ENCODE results near the gene NRXN3.

The NRXN3 gene

DNA sequence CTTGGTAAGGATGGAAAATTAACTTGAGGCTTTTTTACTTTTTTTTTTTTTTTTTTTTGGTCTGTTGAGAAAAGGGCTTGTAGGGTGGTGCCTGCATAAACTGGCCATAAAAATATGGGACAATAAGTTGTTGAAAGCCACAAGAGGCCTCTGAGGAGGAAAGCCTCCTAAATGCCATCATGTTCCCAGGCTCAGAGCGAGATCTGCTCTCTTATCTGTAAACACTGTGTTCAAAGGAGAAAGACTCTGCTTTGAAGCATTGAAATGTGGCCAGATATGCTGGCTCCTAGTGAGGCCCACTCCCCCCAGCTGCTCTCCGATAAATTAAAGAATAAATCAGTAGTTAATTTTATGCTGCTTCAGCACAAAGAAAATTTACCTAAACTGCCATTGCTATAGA is 1536.2 kb downstream of the NRXN3 start:
- no peak for DNase-seq

DNA sequence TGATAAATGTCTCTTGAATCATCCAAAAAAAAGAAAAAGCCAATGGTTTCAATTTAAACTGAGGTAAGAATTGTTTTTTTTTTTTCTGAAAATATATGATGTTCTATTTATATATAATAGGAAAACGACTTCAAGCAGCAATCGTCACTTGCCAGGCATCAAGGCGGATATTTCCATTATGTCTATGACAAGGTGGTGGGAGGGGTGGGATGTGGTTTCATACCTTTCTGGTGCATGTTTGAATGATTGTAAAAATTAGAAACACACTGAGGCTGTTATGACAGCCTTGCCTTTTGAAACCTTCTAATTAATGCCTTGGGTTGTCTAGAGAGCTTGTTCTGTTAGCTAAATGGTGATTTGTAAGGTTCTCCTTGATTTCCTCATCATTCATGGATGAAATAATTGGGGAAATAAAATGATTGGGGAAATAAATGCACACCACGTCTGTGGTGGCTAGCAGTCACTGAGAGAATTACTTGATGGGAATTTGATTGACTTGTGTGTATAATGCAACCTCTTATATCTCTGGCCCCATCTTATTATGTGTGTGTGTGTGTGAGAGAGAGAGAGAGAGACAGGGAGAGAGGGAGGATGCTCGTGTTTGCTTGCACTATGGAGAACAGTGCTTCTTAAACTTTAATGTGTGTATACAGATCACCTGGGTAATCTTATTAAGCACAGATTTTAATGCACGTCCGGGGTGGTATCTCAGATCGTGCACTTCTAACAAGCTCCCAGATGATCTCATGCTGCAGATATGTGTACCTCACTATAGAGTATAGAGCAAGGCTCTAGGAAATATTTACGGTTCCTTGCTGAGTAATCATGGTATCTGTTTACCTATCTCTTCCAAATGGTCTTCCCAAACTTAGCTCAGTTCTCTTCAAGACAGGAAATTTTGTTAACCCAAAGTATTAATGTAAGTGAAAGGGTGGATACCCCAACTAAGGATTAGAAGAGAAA is 1538.5 kb downstream of the NRXN3 start:
- peak in 13 of 56 donors; percentile 1 to 47 (median 14) for DNase-seq

DNA sequence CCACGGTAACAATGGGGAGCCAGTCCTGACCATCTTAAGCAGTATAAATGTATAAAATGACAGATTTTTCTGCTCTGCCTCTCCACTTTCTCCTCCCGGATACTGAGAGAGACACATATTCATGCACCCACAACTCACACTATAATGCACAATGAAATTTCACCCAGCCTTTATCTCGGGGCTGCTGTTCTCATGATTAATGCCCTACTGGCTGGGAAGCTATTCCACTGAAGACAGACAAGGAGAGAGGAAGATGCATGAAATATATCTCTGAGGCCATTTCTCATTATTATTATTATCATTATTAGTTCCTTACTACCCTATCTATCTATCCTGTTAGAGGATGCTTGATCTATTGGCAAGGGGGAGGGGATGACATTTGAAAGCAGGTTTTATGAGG is 1539.4 kb downstream of the NRXN3 start:
- DNase-seq = no peak

DNA sequence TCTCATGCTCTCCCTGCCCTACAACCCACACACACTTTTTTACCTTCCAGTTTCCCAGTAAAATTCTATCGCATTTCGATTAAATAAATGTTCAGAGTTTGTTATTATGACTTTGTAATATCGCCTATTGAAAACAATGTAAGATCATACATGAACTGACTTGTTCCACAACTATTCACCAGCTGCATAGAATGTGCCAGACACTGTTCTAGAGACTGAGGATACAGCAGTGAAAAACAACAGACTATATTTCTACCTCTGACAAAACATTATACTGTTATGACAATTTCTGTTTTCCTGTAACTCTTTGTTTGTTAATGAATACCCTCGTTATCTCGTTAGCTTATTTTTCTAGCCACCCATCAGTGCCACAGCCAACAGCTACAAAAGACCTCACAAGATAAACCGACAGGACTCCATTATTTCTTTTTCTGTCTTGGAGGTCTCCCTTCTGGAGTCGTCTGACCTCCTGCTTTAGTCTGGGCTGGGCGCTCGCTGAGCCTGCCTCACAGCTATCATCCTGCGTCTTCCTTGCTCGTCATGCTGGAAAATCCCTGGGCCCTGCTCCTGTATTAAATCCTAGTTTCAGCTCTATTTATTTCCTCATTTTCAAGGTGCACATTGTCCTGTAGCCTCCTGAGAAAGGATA is 1542.3 kb downstream of the NRXN3 start:
- no peak for DNase-seq

DNA sequence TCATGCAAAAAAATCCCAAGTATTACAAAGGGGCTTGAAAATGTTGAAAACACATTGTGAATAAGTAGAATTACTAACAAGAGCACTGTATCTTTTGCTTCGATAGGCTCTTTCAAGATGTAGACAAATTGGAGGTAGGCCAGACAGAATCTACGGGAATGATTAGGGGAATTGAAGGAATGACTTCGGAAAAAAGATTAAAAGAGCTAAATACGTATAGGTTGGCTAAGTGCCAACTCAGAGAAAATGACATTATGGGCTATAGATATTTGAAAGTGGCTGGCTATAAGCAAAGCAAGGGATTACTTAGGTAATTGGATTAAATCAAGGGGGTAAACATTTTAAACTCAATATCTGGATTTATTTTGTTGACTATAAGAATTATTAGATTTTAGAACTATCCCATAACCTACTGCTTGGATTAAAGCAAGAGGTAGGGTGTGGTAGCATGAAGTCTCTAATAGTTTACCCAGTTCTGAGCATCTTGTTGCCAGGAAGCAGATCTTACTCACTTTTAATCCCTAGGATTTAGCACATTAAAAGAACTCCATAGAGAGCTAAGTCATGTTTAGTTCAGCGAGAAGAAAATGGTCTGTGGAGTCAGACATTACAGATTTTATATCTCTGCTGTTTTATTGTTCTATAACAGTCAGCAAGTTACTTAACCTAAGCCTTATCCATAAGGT is 1551.4 kb downstream of the NRXN3 start:
- DNase-seq = no peak

DNA sequence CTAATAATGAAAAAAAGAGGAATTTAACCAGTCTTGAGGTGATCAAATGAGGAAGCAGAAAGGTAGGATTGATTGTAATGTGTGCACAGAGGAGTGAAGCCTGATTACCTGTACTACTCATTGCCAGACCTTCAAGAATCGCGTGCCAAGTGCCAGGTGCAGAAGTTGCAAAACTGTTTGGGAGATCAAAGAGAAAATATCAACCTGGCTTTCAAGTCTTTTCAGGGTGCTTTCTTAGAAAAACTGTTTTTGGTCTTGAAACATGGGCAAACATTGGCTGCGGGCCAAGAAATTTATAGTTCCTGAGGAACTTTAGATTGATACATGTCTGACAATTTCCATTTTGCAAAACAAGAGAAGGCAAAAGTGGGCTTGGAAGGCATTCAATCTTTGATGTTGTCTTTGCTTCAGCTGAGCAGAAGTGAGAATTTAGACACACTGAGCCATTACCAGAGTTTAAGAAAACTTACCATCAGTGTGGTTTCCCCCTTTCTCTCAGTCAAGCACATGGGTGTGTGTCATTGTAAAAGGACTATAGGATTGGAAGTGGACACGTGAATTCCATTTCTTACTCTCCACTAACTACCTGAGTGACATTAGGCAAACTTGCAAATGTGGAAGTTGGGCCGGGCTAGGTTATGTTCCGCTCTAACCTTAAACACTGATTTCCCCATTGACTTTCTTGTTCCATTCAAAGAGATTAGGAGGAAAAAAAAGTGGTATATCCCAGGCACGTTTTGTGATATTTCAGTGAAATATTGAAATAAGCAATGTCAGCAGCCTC is 1555.0 kb downstream of the NRXN3 start:
- DNase-seq = no peak

DNA sequence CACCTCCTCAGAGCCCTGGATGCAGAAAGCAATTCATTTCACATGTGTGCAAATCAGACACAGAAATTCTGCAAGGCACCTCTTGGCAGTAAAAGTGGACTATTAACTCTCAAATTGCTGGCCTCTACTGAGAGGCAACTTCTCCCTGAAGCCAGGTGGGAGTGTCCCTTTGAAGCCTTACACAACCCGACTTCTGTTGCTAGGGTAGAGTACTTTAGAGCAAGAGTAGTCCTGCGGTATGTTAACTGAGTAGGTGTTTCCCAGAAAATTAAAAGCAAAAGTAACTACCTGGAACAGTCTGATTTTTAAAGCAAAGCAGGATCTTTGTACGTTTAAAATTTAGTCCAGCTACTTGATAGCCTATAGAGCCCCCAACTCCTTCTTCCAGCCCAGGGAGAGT is 1557.7 kb downstream of the NRXN3 start:
- DNase-seq = no peak

DNA sequence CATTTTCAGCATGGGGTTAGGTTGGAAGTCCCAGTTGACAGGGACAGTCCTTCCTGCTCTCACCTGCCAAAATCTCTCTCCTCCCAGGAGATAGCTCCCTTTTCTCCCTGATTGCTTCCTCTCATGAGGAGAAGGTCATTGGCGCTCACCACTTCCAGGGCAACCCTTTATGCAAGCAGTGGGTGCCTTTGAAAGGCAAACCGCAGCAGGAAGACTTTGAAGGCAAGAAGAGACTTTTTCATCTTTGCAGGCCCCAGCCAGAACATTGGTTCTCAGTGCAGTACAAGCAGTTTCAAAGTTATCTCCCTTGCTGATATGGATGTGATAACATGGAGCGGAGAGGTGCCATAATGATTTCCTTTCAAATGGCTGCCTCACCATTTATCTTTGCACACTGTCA is 1558.2 kb downstream of the NRXN3 start:
- DNase-seq = no peak

DNA sequence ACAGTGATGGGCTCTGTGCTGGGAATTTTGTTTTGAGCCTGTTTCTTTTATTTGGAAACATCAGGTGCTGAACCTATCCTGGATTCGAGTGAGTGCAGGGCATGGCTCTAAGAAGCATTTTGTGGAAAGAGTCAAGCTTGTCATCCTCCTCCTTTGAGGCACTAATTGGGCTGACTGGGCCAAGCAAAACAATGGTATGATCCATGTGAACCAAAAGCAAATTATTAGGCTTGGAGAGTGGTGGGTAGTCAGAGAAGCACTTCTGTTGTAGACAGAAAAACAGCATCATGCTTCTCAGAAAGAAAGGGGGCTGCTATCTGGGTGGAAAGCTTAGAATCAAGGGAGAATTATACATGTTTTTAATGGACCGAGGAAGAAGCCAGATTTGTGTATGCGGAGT is 1559.6 kb downstream of the NRXN3 start:
- DNase-seq = no peak

DNA sequence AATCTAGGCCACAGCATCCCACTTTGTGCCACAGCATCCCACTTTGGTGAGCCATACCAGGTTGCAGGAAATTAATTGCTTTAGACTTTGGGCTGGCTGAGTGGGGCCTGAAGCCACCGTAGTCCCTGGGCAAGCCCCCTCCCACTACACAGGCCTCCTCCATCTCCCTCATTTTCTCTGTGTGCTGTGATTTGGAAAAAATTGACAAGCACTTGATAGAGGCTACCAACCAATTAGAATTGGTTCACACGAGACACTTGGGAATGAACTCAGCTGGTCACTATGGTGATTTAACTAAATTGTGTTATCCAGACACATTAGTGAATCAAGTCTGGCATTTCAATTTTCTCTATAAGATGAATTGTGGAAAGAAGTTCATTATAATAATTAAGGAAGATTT is 1560.0 kb downstream of the NRXN3 start:
- no peak for DNase-seq

DNA sequence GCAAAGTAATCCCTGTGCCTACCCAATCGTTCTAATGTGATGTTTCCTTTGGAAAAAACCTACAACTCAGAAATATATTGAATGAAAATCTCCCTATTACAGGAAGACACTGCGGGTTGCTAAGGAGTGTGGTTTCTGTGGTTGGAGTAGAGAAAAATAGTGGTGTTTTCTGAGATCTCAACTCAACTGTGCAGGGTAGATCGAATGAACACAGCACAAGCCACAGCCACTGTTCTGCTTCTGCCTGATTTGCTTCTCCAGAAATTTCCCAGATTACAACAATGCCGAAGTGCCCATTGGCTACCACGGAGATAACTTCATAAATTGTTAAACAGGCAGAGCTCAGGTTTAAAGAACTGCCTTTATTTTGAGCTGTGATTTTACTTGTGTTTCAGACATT is 1560.8 kb downstream of the NRXN3 start:
- DNase-seq = no peak

DNA sequence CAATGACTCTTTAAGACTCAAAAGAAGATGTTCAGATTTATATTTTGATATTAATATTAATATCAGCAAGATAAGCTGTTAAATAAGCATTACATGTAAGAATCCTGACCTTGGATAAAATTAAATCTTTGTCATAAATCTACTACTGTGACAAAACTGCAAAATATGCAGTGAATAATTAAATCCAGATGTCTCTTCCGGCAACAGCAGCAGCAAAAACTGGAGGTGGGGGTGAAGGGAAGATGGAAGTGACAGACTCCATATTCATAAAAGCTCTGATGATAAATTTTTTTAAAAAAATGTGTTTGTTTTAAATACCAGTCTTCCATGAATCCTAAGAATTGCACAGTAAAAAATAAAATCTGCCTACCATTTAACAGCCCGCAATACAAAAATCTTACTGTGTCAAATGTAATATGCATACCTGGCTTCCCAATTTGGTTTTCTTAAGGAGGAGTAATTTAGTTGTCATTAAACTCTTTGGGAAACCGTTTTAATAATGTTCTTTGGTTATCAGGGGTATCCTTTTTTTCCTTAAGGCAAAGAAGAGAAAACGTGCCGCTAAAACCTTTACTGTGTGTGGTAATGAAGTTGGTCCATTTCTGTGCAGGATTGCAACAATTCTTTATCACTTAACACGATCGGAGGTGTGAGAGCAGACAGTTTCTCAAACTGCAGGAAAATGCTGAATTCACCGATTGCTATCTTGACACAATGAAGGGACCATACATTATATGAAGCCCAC is 1562.9 kb downstream of the NRXN3 start:
- DNase-seq = no peak

DNA sequence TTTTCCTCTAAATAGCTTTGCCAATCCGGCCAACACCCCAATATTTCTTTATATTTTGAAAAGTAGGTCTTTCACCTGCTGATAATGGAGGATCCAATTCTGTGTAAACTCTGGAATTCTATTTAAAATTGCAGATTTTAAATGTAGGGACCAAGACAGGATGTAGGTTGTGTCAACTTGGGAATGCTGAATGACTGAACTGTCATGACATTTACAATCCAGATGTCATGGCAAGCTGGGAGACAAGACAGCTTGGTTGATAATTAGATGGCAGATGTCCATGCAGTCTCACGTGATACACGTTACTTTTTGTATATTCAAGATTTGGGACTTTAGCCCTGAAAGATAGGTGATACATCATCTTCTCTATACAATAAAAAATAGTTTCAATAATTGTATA is 1564.0 kb downstream of the NRXN3 start:
- DNase-seq = no peak

DNA sequence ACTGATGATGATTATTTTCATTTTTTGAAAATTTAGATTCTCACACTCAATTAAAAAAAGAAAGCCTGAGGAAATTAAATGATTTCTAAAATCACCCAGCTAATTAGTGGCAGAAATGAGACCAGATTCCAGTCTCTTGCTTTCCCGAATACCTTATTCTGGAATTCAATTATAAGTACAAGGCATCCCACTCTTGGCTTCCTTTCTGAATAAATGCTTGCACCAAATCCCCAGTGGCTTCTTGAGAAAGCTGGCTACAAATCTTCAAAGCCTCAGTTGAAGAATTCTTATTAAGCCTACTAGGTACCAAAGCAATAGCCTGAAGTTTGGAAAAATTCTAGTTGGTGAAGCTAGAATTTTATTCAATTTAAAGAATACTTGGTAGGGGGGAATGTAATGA is 1564.5 kb downstream of the NRXN3 start:
- DNase-seq = no peak

DNA sequence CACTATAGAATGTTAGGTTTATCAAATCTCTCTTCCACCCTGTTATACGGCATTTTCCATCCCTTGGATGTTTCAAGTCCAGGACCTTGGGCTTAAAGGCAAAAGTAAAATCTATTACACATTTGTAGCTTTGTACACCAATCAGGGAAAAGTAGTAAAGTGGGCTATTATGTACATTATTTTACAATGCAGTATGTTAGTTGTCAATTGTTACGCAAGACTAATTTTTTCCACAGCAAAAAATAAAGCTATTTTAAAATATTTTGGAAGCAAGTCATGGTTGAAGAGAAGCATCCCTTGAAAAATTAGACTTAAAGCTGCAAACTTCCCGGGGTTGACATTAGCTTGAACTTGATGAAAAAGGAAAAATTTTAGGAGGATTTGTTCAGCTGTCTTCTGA is 1564.9 kb downstream of the NRXN3 start:
- DNase-seq = no peak

DNA sequence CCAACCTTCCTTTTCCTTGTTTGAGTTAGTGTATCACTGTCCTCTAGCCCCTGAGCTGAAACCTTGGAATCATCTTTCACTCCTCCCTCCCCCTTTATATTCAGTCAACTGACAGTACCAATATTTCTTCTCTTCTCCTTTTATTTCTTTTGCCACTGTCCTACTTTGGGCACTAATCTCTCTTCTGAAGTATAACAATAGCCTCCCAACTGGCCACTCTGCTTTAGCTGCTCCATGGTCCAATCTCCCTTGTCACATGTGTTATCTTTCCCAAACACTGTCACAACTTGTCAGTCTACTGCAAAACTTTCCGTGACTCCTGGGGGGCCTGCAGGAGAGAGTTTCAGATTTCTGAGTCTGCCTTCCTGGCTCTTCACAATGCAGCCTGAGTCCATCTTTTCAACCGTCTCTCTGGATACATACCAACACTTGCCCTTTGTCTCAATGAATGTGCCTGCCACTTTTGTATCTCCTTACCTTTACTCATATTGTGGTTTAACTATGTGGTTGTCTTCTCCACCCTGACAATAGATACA is 1570.0 kb downstream of the NRXN3 start:
- no peak for DNase-seq

DNA sequence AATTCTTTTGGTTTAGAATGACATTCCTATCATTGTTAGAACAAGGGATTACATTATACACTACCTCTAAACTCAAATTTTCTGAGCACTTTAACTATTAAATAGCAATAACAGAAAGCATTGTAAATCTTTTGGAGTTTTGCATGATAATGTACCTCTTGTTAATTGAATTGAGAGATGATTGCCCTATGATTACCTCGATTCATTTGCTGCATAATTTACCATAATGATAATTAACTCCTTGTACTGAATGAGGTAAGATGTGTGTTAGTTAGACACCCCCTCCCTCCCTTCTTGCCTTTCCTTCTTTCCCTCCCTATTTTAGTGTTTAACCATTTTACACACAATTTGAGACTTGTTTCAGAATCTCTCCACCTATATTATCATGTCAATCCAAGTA is 1572.0 kb downstream of the NRXN3 start:
- no peak for DNase-seq

DNA sequence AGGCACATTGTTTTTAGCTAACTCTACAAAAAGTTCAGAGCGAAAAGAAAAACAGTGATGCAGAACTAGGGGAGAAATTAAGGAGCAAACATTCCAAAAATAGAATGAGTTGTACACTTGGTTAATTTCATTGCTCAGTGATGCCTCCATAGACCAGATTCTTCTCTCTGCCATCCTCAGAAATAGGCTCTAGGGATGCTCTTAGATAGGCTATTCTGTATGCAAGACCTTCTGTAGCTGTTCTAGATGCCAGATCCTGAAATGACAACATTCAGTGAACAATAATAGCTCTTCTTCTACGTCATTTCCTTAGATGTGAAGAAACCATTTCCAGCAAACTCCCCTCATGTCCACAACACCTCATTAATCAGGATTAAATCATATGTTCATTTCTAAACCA is 1574.9 kb downstream of the NRXN3 start:
- DNase-seq = no peak

DNA sequence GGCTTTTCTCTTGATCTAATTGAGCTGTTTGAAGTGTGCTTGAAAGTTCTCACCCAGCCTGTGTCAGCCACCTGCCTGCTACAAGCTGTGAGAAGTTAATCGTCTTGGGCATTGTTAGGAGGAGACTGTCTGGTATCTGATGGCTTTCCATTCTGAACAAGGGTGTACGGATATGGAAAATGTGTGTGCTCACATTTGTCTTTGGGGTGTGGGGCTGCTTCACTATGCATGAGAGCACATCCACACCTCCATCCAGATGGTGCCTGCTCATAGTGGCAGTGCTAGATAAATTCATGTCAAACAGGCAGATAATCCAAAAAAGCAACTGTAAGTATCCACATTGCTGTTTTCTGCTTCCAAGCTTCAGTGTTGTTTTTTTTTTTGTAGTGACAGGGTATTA is 1578.9 kb downstream of the NRXN3 start:
- DNase-seq = no peak

DNA sequence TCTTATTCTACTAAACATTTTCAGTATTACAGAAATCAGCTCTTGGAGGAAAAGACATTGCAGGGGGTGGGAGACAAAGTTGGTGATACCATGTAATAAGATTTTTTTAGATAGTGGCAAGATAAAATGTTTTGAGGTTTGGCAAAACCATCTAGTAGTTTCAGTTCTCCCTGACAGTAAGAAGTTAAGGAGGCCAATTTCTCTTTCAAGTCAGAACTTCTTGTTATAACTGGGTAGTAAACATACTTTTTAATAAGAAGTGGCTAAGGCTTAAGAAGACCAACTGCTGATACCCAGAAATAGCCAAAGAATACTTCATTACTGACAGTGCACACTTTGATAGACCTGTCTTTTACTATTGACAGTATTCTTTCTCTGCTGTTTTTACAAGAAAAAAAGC is 1588.8 kb downstream of the NRXN3 start:
- no peak for DNase-seq

DNA sequence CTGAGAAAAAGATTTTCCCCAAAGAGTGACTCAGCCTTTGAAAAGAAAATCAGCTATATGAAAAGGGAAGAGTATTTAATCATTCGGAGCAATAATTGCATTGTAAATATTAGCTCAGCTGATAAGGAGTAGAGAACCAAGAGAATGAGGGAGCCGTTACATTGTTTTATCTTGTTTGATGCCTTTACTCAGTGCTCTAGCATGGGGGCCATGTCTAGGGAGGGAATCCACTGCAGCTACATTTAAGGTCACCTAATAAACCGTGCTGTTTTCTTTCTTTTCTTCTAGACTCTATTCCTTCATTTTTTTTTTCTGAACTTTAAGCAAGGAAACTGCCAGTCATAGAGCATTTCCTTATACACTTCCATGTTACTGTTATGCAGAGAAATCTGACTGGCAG is 1594.2 kb downstream of the NRXN3 start:
- DNase-seq = no peak
